ENCODE measurements around the gene KIAA0753. TPM values are rescaled to one million over a fixed set of nuclear protein-coding genes. Genes with fewer than 3 reads are reported as not detected.

Gene KIAA0753
- total and polyA plus RNA-seq, 9 donors: 12.1 to 32.3 (median 19.2) TPM

GRCh38 chr17:6668727-6669425 lies 28.4 kb upstream of the KIAA0753 start:
- no peak overlapping the region for H3K27ac ChIP-seq
- H3K4me3 ChIP-seq: no peak overlapping the region
- H3K9me3 ChIP-seq: no peaks in the 10 kb centered on the region
- no peaks in the 10 kb centered on the region for H3K27me3 ChIP-seq
- WGBS, 3 donors: 36 to 50% (median 43%) methylated on average over 14 of the region's 14 CpGs
- no peak for DNase-seq
- H3K36me3 ChIP-seq: no peaks in the 10 kb centered on the region
- H3K4me1 ChIP-seq (ENCODE audit: insufficient read depth): peaks cover 3% of the 10 kb centered on the region
- intact Hi-C loops (cut with DNase I): loop anchor here (5.0 to 10.0 kb wide), 8 partner anchors 86 to 343 kb away; partner anchors contain the start of genes ALOX12 (in 1 of the 4), RNASEK (in 1 of the 4) and XAF1 (in 1 of the 4)
- TF ChIP-seq CTCF (IDR thresholded peaks at IDR 0.05) (no peak), POLR2A (IDR thresholded peaks at IDR 0.05) (no peak), EP300 (IDR thresholded peaks at IDR 0.05) (no peak)

GRCh38 chr17:6668219-6668618 lies 27.7 kb upstream of the KIAA0753 start:
- Histone ChIP-seq H3K27ac (no peak overlapping the region), H3K4me3 (no peak overlapping the region), H3K9me3 (no peaks in the 10 kb centered on the region), H3K36me3 (no peaks in the 10 kb centered on the region), H3K27me3 (no peaks in the 10 kb centered on the region), H3K4me1 (ENCODE audit: insufficient read depth) (peaks cover 3% of the 10 kb centered on the region)
- no peak for DNase-seq
- 81 to 86% (median 83%) methylated on average over 17 of the region's 17 CpGs for WGBS, 3 donors
- intact Hi-C loops (cut with DNase I): loop anchor here (5.0 to 10.0 kb wide), 8 partner anchors 87 to 344 kb away; partner anchors contain the start of genes ALOX12 (in 1 of the 4), RNASEK (in 1 of the 4) and XAF1 (in 1 of the 4)
- TF ChIP-seq EP300 (IDR thresholded peaks at IDR 0.05): no peak
- no peak for TF ChIP-seq POLR2A (IDR thresholded peaks at IDR 0.05)
- TF ChIP-seq CTCF (IDR thresholded peaks at IDR 0.05): no peak

GRCh38 chr17:6667516-6667915 lies 27.0 kb upstream of the KIAA0753 start:
- Histone ChIP-seq H3K36me3 (no peaks in the 10 kb centered on the region), H3K27me3 (no peaks in the 10 kb centered on the region), H3K4me1 (ENCODE audit: insufficient read depth) (peaks cover 3% of the 10 kb centered on the region), H3K9me3 (no peaks in the 10 kb centered on the region), H3K27ac (no peak overlapping the region), H3K4me3 (no peak overlapping the region)
- TF ChIP-seq EP300 (IDR thresholded peaks at IDR 0.05) (no peak), POLR2A (IDR thresholded peaks at IDR 0.05) (no peak), CTCF (IDR thresholded peaks at IDR 0.05) (no peak)
- WGBS, 3 donors: 66 to 71% (median 66%) methylated on average over 6 of the region's 6 CpGs
- DNase-seq: no peak
- intact Hi-C loops (cut with DNase I): loop anchor here (5.0 to 10.0 kb wide), 8 partner anchors 87 to 345 kb away; partner anchors contain the start of genes ALOX12 (in 1 of the 4), RNASEK (in 1 of the 4) and XAF1 (in 1 of the 4)

- H3K4me3 ChIP-seq: no peak overlapping the region
- intact Hi-C loops (cut with DNase I): loop anchor here (5.0 to 10.0 kb wide), 8 partner anchors 88 to 346 kb away; partner anchors contain the start of genes ALOX12 (in 1 of the 4), RNASEK (in 1 of the 4) and XAF1 (in 1 of the 4)
- WGBS, 3 donors: 90 to 94% (median 92%) methylated on average over 6 of the region's 6 CpGs
- H3K27me3 ChIP-seq: no peaks in the 10 kb centered on the region
- no peak overlapping the region for H3K27ac ChIP-seq
- no peak for TF ChIP-seq POLR2A (IDR thresholded peaks at IDR 0.05)
- no peaks in the 10 kb centered on the region for H3K9me3 ChIP-seq
- no peaks in the 10 kb centered on the region for H3K36me3 ChIP-seq
- H3K4me1 ChIP-seq (ENCODE audit: insufficient read depth): peaks cover 3% of the 10 kb centered on the region
- DNase-seq: no peak
Measured at GRCh38 chr17:6666557-6666956, 26.0 kb upstream of the KIAA0753 start.
